Ectodermal cell (in vitro differentiated cells): ENCODE measurements around the gene FKRP.
A peak's percentile ranks its signal among the peaks of the same experiment; 100 is the strongest.

Source experiments
- H3K27ac ChIP-seq: 2 replicates; pipeline ENCODE4 v1.7.0; 2013; ENCODE audit warnings: mild to moderate bottlenecking, low read depth, low read length; ENCODE audit not compliant: insufficient read depth, poor library complexity, severe bottlenecking
- H3K27me3 ChIP-seq: 2 replicates; pipeline ENCODE4 v1.7.0; 2013; ENCODE audit warnings: mild to moderate bottlenecking, low read length; ENCODE audit not compliant: insufficient read depth, control insufficient read depth, poor library complexity, severe bottlenecking
- H3K36me3 ChIP-seq: one replicate; pipeline ENCODE4 v1.7.0; 2013; ENCODE audit warnings: low read length; ENCODE audit not compliant: control insufficient read depth, insufficient read depth
- H3K4me1 ChIP-seq: one replicate; pipeline ENCODE4 v1.7.0; 2013; ENCODE audit warnings: low read length; ENCODE audit not compliant: control insufficient read depth, insufficient read depth
- H3K4me3 ChIP-seq: 2 replicates; pipeline ENCODE4 v1.7.0; 2013; ENCODE audit warnings: low read depth, low read length, control low read depth; ENCODE audit not compliant: insufficient read depth
- H3K9me3 ChIP-seq: 2 replicates; pipeline ENCODE4 v1.7.0; 2013; ENCODE audit warnings: mild to moderate bottlenecking, low read length, moderate library complexity; ENCODE audit not compliant: control insufficient read depth
- WGBS, 2 experiments: methylation state at CpG; one replicate each; pipeline ENCODE4 v1.1.7; 2013; ENCODE audit warnings: missing lambda C conversion rate in 2 of 2; 5-methylcytosine and 5-hydroxymethylcytosine counted together

FKRP gene

GRCh38 chr19:46731584-46731983 is 14.3 kb upstream of the FKRP start:
- Histone ChIP-seq H3K4me3 (no peak overlapping the region), H3K27me3 (no peaks in the 10 kb centered on the region), H3K27ac (peak overlapping the region; percentile 8), H3K4me1 (no peaks in the 10 kb centered on the region), H3K9me3 (no peaks in the 10 kb centered on the region), H3K36me3 (peaks cover 47% of the 10 kb centered on the region)
- 91 to 92% methylated on average over 14 of the region's 14 CpGs for WGBS, 2 experiments

GRCh38 chr19:46732172-46732938 is 13.5 kb upstream of the FKRP start:
- WGBS, 2 experiments: 93 to 95% methylated on average over 28 of the region's 28 CpGs
- H3K27ac ChIP-seq: no peak overlapping the region
- H3K4me3 ChIP-seq: no peak overlapping the region
- H3K4me1 ChIP-seq: no peaks in the 10 kb centered on the region
- H3K9me3 ChIP-seq: no peaks in the 10 kb centered on the region
- H3K36me3 ChIP-seq: peaks cover 41% of the 10 kb centered on the region
- H3K27me3 ChIP-seq: no peaks in the 10 kb centered on the region

- H3K27me3 ChIP-seq: no peaks in the 10 kb centered on the region
- no peak overlapping the region for H3K4me3 ChIP-seq
- peaks cover 41% of the 10 kb centered on the region for H3K36me3 ChIP-seq
- no peak overlapping the region for H3K27ac ChIP-seq
- H3K4me1 ChIP-seq: peaks cover 5% of the 10 kb centered on the region
- 95% methylated on average over 23 of the region's 23 CpGs for WGBS, 2 experiments
- no peaks in the 10 kb centered on the region for H3K9me3 ChIP-seq
Observed at GRCh38 chr19:46732966-46733689, 12.7 kb upstream of the FKRP start.

GRCh38 chr19:46733690-46734292 is 12.1 kb upstream of the FKRP start:
- H3K36me3 ChIP-seq: peaks cover 34% of the 10 kb centered on the region
- no peaks in the 10 kb centered on the region for H3K27me3 ChIP-seq
- H3K9me3 ChIP-seq: no peaks in the 10 kb centered on the region
- H3K4me3 ChIP-seq: no peak overlapping the region
- 93 to 95% methylated on average over 11 of the region's 11 CpGs for WGBS, 2 experiments
- H3K4me1 ChIP-seq: peaks cover 12% of the 10 kb centered on the region
- H3K27ac ChIP-seq: no peak overlapping the region

- H3K36me3 ChIP-seq: peaks cover 17% of the 10 kb centered on the region
- no peak overlapping the region for H3K4me3 ChIP-seq
- no peaks in the 10 kb centered on the region for H3K27me3 ChIP-seq
- H3K27ac ChIP-seq: no peak overlapping the region
- peaks cover 19% of the 10 kb centered on the region for H3K4me1 ChIP-seq
- 88 to 92% methylated on average over 22 of the region's 22 CpGs for WGBS, 2 experiments
- no peaks in the 10 kb centered on the region for H3K9me3 ChIP-seq
Observed at GRCh38 chr19:46736531-46737297, 9.1 kb upstream of the FKRP start.

GRCh38 chr19:46737298-46737654 is 8.6 kb upstream of the FKRP start:
- Histone ChIP-seq H3K4me1 (peaks cover 19% of the 10 kb centered on the region), H3K27me3 (no peaks in the 10 kb centered on the region), H3K9me3 (no peaks in the 10 kb centered on the region), H3K27ac (no peak overlapping the region), H3K4me3 (no peak overlapping the region), H3K36me3 (peaks cover 17% of the 10 kb centered on the region)
- 84 to 88% methylated on average over 7 of the region's 7 CpGs for WGBS, 2 experiments

GRCh38 chr19:46737761-46738171 is 8.1 kb upstream of the FKRP start:
- Histone ChIP-seq H3K27ac (no peak overlapping the region), H3K36me3 (peaks cover 17% of the 10 kb centered on the region), H3K27me3 (no peaks in the 10 kb centered on the region), H3K4me3 (no peak overlapping the region), H3K9me3 (no peaks in the 10 kb centered on the region), H3K4me1 (peaks cover 19% of the 10 kb centered on the region)
- WGBS, 2 experiments: 92 to 94% methylated on average over 19 of the region's 19 CpGs

- Histone ChIP-seq H3K9me3 (no peaks in the 10 kb centered on the region), H3K4me3 (no peak overlapping the region), H3K27me3 (no peaks in the 10 kb centered on the region), H3K36me3 (peaks cover 14% of the 10 kb centered on the region), H3K4me1 (peaks cover 19% of the 10 kb centered on the region), H3K27ac (no peak overlapping the region)
- 94% methylated on average over 14 of the region's 14 CpGs for WGBS, 2 experiments
Observed at GRCh38 chr19:46739290-46739771, 6.5 kb upstream of the FKRP start.

GRCh38 chr19:46741447-46741846 is 4.4 kb upstream of the FKRP start:
- H3K27me3 ChIP-seq: no peaks in the 10 kb centered on the region
- H3K4me3 ChIP-seq: no peak overlapping the region
- H3K27ac ChIP-seq: no peak overlapping the region
- WGBS, 2 experiments: 89 to 91% methylated on average over 17 of the region's 17 CpGs
- H3K9me3 ChIP-seq: no peaks in the 10 kb centered on the region
- peaks cover 10% of the 10 kb centered on the region for H3K36me3 ChIP-seq
- H3K4me1 ChIP-seq: peaks cover 27% of the 10 kb centered on the region
